EH (cell line): ENCODE measurements around the gene PRF1.
"Not testable (repeated sequence)": the region's sequence is repeated elsewhere in the genome, so short reads cannot be mapped to it uniquely, and the experiment has no call there.

Source experiments
- DNase-seq: peaks from one replicate; pipeline ENCODE4 v3.0.0-alpha.2; 2015; ENCODE audit warnings: low read depth

The PRF1 gene

GRCh38 chr10:70602665-70603448, at the start of gene PRF1:
Gene PRF1, minus strand, starts transcription at chr10:70602741. Its CDS starts 1,839 bp downstream, at chr10:70600902.
- no peak for DNase-seq

DNA sequence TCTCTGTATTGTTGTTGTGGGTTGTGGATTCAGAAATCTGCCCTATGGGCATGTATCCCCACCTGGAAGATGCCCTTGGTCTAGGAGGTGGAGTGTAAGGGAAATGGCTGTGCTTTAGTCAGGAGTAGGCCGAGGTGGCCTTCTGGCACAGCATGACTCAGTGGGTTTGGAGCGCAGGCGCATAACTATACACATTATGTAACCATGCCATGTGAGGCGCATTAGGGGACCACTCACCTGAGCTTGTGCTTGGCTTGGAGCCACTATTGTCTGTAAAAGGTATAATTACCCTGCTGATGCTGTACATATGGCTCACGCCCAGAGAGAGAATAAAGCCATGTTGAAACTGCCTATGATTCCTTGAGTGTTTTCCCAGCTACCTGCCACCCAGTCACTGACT, 49.1 kb upstream of the PRF1 start:
- no peak for DNase-seq

GRCh38 chr10:70650718-70651117, 48.2 kb upstream of the PRF1 start:
- no peak for DNase-seq

- no peak for DNase-seq
These were observed 47.6 kb upstream of the PRF1 start for GRCh38 chr10:70650104-70650503.

DNA sequence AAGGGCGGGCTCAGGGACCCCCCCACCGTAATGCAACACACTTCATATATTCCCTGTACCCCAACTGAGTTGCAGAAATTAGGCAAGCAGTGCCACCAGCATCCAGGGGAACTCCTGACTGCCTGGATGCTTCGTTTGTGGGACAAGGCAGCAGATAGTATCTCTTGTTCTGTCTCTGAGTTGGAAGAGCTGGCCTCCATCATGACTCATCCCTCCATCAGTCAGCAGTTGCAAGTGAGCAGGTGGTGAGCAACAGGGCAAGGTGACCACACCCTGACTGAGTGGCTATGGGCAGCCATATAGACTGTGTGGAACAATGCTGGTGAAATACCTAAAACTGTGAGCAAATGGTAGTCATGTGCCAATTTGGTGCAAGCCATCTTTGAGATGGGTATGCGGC, 47.0 kb upstream of the PRF1 start:
- DNase-seq: peak; percentile 85

- no peak for DNase-seq
These were observed 45.9 kb upstream of the PRF1 start for GRCh38 chr10:70648427-70648826.

- DNase-seq: no peak
These were observed 44.5 kb upstream of the PRF1 start for GRCh38 chr10:70647086-70647485.

- not testable (repeated sequence) for DNase-seq
These were observed 42.4 kb upstream of the PRF1 start for GRCh38 chr10:70644959-70645358.

DNA sequence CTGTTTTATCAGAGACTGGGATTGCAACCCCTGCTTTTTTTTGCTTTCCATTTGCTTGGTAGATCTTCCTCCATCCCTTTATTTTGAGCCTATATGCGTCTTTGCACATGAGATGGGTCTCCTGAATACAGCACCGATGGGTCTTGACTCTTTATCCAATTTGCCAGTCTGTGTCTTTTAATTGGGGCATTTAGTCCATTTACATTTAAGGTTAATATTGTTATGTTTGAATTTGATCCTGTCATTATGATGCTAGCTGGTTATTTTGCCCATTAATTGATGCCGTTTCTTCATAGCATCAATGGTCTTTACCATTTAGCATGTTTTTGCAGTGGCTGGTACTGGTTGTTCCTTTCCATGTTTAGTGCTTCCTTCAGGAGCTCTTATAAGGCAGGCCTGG, 40.7 kb upstream of the PRF1 start:
- not testable (repeated sequence) for DNase-seq

GRCh38 chr10:70639640-70640383, 37.3 kb upstream of the PRF1 start:
- DNase-seq: peak; percentile 10

DNA sequence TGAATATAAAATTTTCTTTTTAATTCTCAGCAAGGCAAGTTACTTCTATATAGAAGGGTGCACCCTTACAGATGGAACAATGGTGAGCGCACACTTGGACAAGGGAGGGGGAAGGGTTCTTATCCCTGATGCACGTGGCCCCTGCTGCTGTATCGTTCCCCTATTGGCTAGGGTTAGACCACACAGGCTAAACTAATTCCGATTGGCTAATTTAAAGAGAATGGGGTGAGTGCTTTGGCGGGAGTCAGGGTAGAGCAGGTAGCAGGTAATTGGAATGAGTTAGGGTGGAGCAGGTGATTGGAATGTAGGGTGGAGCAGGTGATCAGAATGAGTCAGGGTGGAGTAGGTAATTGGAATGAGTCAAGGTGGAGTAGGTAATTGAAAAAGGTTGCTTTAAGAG, 32.0 kb upstream of the PRF1 start:
- not testable (repeated sequence) for DNase-seq

GRCh38 chr10:70634011-70634410, 31.5 kb upstream of the PRF1 start:
- no peak for DNase-seq

DNA sequence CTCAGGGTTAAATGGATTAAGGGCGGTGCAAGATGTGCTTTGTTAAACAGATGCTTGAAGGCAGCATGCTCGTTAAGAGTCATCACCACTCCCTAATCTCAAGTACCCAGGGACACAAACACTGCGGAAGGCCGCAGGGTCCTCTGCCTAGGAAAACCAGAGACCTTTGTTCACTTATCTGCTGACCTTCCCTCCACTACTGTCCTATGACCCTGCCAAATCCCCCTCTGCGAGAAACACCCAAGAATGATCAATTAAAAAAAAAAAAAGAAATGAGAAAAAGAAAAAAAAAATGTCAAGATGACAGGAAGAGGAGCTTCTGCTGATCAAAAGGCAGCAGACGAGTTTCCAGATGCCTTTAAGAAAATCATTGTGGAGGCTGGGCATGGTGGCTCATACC, 29.2 kb upstream of the PRF1 start:
- DNase-seq: not testable (repeated sequence)

DNA sequence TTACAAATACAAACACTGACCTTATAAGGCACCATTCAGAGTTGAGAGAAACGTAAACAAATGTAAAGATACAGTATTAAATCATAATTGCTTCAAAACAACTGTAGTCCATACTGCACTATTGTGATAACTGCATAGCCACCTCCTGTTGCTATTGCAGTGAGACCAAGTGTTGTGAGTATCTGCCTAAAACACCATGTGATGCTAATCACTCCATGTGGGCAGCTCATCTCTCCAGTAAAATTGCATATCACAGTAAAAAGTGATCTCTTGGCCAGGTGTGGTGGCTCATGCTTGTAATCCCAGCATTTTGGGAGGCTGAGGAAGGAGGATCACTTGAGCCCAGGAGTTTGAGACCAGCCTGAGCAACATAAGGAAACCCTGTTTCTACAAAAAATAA, 26.8 kb upstream of the PRF1 start:
- DNase-seq: no peak

GRCh38 chr10:70626056-70626455, 23.5 kb upstream of the PRF1 start:
- no peak for DNase-seq

GRCh38 chr10:70622981-70623844, 20.7 kb upstream of the PRF1 start:
- DNase-seq: peak; percentile 23

- no peak for DNase-seq
These were observed 20.0 kb upstream of the PRF1 start for GRCh38 chr10:70622541-70622940.

- no peak for DNase-seq
These were observed 19.1 kb upstream of the PRF1 start for GRCh38 chr10:70621503-70622078.

DNA sequence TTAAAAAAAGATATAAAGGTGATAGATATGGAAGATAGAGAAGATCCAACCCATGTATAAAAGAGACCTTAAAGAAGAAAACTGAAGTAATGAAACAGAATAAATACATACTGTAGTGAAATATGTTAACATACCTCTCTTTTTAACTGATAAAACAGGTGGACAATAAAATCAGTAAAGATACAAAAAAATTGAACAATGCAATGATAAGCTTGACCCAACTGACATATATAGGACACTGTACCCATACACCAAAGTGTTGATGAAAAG, 17.4 kb upstream of the PRF1 start:
- DNase-seq: no peak

GRCh38 chr10:70619271-70620019, 16.9 kb upstream of the PRF1 start:
- DNase-seq: peak; percentile 68

- DNase-seq: no peak
These were observed 16.1 kb upstream of the PRF1 start for GRCh38 chr10:70618663-70619062.
